Choroid plexus epithelial cell (primary cell): ENCODE results near the gene SERPINE2.

Experiments used
- DNase-seq: peaks from one replicate; pipeline ENCODE4 v3.0.0-alpha.2; 2010; ENCODE audit warnings: low read depth
- H3K4me3 ChIP-seq: 2 replicates; pipeline ENCODE4 v1.5.1; 2011; ENCODE audit warnings: low read depth, mild to moderate bottlenecking, control low read depth, low read length, moderate library complexity
- TF ChIP-seq, protein P1 (sequence below): conservative IDR thresholded peaks from 2 replicates; pipeline ENCODE4 v1.5.1; 2011; ENCODE audit warnings: low read depth, mild to moderate bottlenecking, control low read depth, inconsistent platforms, low read length, moderate library complexity

The SERPINE2 gene

GRCh38 chr2:223930103-223930976 lies 108.7 kb downstream of the SERPINE2 start:
- DNase-seq = peak; percentile 57
- no peak overlapping the region for H3K4me3 ChIP-seq
- TF ChIP-seq, protein P1, sequence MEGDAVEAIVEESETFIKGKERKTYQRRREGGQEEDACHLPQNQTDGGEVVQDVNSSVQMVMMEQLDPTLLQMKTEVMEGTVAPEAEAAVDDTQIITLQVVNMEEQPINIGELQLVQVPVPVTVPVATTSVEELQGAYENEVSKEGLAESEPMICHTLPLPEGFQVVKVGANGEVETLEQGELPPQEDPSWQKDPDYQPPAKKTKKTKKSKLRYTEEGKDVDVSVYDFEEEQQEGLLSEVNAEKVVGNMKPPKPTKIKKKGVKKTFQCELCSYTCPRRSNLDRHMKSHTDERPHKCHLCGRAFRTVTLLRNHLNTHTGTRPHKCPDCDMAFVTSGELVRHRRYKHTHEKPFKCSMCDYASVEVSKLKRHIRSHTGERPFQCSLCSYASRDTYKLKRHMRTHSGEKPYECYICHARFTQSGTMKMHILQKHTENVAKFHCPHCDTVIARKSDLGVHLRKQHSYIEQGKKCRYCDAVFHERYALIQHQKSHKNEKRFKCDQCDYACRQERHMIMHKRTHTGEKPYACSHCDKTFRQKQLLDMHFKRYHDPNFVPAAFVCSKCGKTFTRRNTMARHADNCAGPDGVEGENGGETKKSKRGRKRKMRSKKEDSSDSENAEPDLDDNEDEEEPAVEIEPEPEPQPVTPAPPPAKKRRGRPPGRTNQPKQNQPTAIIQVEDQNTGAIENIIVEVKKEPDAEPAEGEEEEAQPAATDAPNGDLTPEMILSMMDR = no peak

- DNase-seq = no peak
- no peak overlapping the region for H3K4me3 ChIP-seq
- TF ChIP-seq, protein P1 = no peak
Measured at GRCh38 chr2:223929571-223930102, 109.4 kb downstream of the SERPINE2 start.

DNA sequence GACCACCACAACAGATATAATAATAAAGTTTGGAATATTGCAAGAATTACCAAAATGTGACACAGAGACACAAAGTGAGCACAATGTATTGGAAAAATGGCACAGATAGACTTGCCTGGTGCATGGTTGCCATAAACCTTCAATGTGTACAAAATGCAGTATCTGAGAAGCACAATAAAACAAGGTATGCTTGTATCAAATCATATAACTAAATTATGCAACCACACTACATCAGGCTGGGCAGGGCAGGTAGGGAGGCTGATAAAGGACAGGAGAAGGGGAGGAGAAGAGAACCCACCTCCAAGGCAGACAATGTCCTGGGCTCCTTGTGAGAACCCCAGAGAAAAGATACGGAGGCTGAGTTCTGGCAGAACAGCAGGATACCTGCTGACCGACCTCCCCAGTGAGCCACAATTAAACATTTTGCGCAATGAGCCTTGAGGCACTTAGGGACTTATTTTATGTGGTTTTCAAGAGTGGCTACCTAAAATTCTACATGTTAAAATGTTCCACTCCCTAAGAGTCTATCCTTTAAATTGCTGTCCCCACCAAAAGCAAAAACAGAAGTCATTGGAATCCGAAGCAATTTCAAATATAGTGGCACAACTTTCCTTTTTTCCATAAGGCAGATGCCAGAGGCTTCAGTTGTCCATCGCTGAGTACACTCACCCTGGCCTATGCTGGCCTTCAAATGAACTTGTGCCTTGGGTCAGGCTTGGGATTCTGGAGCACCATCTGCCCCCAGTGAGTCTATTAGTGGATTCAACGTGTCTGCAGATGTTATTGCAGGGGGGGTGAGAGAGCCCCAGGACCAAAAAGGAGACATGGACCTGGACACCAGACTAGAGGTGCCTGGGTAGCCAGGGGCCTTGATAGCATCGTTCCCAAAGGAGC lies 110.7 kb downstream of the SERPINE2 start:
- peak; percentile 30 for DNase-seq
- H3K4me3 ChIP-seq = no peak overlapping the region

DNA sequence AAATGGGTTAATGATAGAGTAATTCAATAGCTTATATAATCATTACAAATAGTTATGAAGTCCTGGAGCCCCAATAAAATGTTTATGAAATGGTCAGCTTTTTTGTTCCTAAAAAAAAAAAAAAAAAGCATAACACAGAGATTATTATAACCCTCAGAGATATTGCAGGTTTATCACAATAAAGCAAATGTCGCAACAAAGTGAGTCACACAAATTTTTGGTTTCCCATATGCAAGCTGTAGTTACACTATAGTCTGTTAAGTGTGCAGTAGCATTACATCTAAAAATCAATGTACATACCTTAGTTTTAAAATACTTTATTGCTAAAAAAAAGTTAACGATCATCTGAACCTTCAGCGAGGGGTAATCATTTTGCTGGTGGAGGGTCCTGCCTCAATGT lies 114.0 kb downstream of the SERPINE2 start:
- no peak overlapping the region for H3K4me3 ChIP-seq

More for the DNA sequence above, 110.7 kb downstream of the SERPINE2 start:
- TF ChIP-seq, protein P1 = no peak

More for the DNA sequence above, 114.0 kb downstream of the SERPINE2 start:
- peak; percentile 44 for DNase-seq
- TF ChIP-seq, protein P1 = no peak
